Measurements from ENCODE around the gene CERS6. TPM values are rescaled to one million over a fixed set of nuclear protein-coding genes. Genes with fewer than 3 reads are reported as not detected.

CERS6 gene
- total RNA-seq, 1 experiment from 2014 or later: 23.5 TPM

- no peak for DNase-seq (ENCODE audit: low spot score)
- in situ Hi-C loops (cut with HindIII; ENCODE audit: low sequenced_read_pairs): no loop called here
These were observed 359.2 kb downstream of the CERS6 start for GRCh38 chr2:168814939-168815907.

- DNase-seq (ENCODE audit: low spot score): no peak
- in situ Hi-C loops (cut with HindIII; ENCODE audit: low sequenced_read_pairs): no loop called here
These were observed 360.3 kb downstream of the CERS6 start for GRCh38 chr2:168816369-168816768.

DNA sequence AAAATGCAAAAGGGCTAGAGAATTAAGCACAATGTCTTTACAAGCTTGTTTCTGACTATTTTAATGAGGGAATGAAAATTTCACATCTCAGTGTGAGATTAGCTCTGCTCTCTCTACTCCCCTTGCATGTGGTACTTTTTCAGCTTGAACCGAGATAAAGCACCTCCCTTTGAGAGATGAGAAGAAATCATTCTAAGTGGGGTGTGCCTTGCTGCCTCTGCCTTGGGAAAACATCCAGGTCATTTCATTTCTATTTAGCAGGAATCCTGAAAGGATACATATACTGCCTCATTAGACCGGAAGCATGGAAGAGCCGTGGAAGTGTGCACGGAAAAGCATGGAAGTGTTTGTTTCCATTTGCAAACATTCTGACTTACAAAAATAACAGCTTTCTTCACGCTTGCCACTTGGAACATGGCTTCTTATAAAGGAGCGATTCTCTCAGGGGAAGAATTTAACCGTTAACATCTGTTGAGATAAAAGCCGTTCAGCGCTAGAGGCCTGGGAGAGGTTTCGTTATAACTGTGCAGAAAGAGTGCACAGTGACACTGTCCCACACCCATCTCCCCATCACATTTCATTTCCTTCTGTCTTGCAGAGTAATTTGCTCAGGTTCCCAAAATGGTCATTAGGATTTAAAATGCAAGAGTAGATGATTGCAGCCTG lies 363.1 kb downstream of the CERS6 start:
- in situ Hi-C loops (cut with HindIII; ENCODE audit: low sequenced_read_pairs): no loop called here
- DNase-seq (ENCODE audit: low spot score): no peak

DNA sequence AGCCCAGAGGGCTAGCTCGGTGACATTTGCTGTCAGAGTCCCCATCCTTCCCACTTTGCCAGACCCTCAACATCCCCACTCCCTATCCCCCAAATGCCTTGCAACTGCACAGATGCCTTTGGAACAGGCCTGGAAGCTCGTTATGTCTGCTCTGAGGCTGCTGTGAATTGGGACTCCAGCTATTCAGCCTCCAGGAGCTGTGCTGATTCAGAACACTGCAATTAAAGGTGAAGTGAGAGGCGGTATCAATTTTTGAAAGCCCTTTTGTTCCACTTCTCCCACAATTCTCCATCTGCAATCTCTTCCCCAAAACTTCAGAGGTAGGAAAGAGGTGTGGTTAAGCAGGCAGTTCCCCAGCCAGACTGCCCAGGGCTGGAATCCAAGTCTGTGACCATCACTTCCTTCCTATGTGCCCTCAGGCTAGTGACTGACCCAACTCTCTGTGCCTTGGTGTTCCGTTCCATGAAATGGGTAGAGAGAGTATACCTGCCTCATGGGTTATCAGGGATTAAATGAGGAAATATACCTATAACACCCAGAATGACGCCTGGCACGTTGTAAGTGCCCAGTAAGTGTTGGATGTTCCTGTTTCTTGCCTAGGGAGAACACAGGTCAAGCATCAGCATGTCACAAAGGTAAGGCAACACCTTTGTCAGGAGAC lies 363.9 kb downstream of the CERS6 start:
- DNase-seq (ENCODE audit: low spot score): no peak
- in situ Hi-C loops (cut with HindIII; ENCODE audit: low sequenced_read_pairs): no loop called here

DNA sequence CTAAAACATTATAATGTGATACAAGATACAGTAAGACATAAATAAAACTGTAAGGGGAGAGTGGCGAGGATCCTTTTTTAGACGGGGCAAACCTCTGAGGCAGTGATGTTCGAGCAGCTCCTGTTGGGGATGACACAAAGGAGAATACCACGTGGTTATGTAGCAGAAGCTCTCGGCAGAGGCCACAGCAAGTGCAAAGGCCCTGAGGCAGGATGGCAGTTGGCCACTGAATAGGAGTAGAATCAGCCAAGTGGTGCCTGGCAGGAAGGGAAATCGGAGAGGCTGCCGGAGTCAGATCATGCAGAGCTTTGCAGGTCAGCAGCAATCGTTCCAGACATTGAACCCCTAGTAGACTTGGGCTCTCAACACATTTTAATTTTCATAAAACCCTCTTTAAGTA lies 365.5 kb downstream of the CERS6 start:
- DNase-seq (ENCODE audit: low spot score): no peak
- in situ Hi-C loops (cut with HindIII; ENCODE audit: low sequenced_read_pairs): no loop called here

DNA sequence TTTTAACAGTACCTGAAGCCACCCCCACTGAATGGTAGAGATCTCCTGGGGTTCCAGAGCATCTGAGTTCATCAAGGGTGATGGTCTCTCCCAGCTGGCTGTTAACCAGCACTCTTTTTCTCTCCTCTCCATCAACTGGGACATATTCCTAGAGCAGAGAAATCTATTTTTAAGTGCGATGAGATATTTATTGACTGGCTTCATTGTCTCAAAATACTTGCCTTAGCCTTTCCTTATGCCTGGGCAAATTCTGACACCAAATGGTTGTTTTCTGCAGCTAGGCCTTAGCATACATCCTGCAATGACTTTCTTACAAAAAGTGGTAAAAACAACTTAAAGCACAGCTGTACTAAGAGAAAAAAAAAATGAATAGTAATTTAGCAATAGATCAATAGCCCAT lies 365.9 kb downstream of the CERS6 start:
- DNase-seq (ENCODE audit: low spot score): no peak
- in situ Hi-C loops (cut with HindIII; ENCODE audit: low sequenced_read_pairs): no loop called here

Other genes with a start within 250 kb of the CERS6 start
- 0.68 TPM in 1 of 2 replicates, not detected in the other for gene STK39, start 208.7 kb upstream of the CERS6 start, total RNA-seq (2014; rRNA removed; shearing (Covaris generic))